IPS DF 19.7 (cell line): Measurements from ENCODE around the gene LIPA.

Experiments
- DNase-seq: peaks from one replicate; pipeline ENCODE4 v3.0.0-alpha.2; 2013; ENCODE audit warnings: low read depth, low spot score

The LIPA gene

DNA sequence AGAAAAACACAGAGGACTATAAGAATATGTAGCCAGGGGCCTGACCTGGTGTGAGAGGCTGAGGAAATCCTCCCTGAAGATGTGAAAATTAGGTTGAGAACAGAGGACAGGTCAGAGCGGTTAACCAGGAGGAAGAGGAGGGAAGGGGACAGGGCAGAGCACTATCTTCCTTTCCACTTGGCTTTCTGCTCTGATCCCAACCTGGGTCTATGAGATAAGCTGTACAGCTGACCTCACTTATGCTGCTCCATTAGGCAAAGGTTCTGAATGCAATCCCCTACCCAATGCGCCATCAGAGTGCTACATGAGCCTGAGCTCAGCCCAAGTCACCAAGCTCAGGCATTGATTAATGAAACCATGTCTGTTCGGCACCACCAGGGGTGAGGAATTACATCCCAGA, 10.5 kb downstream of the LIPA start:
- DNase-seq = no peak

DNA sequence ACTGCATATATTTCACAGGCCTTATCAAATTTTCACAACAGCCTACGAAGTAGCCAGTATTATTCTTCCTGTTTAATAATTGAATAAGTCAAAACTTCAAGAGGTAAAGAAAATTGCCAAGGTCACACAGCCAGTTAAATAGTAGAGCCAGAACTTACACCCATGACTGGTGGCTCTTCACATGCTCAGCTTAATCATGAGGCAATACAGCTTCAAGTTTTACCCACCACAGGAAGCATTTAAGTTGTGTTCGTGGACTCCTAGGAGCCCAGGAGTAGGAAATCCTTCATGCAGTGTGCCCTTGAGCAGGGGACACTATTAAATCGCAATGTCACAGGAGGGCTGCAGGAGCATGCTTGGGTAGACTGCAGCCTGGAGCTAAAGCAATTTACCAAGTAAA, 11.1 kb downstream of the LIPA start:
- no peak for DNase-seq

DNA sequence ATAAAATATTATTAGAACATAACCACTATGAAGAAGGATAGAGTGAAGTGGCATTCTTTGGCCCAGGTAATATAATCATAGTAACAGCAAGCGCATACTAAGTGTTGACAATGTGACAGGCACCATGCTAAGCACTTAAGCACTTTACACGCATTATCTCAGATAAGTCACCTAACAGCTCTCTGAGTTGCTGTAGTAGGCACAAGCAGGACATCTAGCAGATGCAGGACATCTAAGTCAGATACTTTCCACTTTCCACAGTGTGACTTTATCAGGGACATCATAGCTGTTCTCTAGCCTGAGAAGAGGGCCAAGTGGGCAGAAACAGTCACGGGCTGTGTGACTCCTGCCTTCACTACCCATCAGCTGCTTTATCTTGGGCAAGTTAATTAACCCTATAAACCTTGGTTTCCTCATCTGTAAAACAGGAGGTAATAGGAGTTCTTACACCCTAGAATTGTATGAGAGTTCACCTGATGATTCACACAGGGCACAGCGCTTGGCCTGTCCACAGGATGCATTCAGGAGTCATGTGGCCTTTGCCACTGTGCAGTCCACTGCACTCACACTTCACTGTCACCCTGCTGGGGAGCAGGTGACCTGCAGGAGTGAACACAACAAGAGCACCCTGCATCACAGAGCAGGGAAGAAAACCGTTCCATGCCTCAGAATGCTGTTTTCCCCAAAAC, 12.5 kb downstream of the LIPA start:
- no peak for DNase-seq

DNA sequence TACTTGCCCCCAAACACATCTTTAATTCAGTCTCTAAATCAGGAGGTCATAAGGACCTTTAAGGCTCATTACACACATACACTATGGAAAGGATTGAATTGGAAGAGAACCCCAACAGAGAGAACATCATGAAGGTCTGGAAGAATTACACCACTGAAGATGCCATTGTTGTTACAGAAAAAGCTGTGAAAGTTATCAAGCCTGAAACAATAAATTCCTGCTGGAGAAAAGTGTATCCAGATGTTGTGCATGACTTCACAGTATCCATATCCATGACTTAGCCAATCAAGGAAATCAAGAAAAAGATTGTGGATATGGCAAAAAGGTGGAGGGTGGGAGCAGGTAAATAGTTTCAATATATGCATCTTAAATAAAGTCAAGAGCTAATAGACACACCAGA, 13.7 kb downstream of the LIPA start:
- no peak for DNase-seq

DNA sequence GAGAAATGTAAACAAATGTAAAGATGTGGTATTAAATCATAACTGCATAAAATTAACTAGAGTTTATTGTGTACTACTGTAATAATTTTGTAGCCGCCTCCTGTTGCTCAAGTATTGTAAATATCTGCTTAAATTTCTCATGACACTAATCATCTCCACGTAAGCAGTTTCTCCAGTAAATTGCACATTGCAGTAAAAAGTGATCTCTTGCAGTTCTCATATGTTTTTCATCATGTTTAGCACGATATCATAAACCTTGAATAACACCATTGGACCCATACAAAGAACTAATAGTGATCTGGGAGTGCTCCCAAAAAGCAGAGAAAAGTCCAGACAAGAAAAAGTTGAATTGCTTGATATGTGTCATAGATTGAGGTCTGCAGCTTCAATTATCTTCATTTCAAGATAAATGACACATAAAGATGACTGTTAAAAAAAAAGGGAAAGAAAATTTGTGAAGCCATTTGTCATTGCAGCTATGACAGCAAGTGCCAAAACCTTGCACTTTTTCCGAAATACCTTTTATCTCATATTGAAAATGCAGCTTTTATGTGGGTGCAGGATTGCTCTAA, 15.3 kb downstream of the LIPA start:
- DNase-seq = no peak

DNA sequence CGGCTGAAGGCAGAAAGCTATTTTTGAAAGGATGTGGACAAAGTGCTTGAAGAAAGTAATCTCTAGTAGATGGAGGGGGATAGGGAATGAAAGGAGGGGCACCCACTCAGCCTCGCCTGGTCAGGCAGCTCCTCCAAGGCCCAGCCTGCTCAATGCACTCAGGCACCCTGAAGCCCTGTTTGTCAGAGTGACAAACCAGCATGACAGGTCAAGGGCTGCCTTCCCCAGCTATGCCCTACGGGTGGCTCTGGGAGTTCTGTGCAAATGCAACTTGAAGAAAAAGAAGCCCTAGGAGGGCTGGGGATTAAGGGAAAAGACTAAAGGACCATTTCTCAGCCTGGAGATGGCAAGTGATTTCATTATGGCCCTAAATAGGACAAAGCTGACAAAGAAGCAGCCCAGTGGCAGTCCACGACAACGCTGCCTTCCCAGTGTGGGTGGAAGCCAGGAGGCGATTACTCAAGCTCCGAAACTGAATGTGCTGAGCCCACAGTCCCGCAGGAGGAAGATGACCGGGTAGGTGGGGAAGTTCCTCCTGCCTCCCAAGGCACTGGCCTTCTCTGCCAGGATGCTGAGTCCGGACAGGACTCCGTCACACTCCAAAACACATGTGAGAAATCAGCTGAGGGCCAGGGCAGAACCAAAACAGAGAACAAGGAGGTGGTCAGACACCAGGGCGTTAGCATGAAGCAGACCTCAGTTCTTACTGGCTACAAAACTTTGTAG, 16.3 kb downstream of the LIPA start:
- no peak for DNase-seq

DNA sequence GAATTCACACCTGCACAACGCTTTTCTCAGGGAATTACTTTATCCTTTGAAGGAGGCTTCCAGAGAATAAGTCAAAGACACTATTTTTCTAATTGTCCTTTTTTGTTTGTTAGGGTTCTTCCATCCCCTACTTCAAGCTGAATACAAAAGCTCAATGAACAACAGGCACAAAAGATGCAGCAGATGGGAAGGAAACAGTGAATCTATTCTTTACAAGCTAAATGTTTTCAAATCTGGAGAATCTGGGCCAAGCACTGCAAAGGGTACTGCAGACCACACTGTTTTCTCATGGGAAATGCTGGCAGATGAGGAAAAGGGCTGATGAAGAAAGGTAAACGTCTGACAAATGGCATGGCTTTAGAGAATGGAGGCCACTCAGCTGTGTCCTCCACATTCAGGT, 18.5 kb downstream of the LIPA start:
- DNase-seq = no peak

DNA sequence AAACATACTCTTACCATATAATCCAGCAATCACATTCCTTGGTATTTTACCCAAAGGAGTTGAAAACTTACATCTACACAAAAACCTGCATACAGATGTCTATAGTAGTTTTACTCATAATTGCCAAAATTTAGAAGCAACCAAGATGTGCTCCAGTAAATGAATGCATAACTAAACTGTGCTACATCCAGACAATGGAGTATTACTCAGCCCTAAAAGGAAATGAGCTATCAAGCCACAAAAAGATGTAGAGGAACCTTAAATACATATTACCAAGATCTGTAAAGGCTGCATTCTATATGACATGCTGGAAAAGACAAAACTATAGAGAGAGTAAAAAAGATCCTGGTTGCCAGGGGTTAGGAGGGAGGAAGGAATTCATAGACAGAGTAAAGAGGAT, 22.6 kb downstream of the LIPA start:
- DNase-seq = no peak

DNA sequence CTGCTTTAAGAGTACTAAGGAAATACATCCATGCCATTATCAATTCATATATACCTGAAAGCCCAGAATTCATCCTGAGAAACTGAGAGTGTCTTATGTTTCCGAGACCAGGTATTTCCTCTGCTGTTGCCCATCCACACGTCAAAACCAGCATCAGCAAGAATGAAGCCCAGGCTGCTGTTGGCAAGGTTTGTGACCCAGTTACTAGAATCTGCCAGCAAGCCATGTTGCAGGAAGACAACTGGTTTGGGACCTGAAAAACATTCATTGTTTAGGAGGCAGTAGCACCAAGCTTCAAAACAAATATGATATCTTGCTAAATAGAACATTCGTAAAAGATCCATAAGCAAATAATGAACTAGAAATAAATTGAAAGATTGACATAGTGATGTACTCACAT, 23.4 kb downstream of the LIPA start:
- DNase-seq = no peak

DNA sequence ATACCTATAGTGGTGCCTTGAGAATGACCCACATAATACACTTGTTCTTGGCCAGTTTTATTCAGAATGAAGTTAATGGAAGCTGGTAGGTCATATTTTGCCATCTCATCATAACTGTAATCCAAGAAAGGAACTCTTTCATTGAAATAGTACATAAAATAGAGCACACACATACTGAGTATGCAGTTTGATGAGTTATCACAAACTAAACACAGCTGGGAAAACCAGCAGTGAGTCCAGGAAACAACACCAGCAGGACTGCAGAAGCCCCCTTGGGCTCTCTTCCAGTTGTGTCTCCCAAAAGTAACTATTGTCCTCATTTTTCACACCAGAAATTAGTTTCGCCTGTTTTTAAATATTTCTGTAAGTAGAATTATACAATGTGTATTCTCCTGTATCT, 24.7 kb downstream of the LIPA start:
- DNase-seq = no peak

DNA sequence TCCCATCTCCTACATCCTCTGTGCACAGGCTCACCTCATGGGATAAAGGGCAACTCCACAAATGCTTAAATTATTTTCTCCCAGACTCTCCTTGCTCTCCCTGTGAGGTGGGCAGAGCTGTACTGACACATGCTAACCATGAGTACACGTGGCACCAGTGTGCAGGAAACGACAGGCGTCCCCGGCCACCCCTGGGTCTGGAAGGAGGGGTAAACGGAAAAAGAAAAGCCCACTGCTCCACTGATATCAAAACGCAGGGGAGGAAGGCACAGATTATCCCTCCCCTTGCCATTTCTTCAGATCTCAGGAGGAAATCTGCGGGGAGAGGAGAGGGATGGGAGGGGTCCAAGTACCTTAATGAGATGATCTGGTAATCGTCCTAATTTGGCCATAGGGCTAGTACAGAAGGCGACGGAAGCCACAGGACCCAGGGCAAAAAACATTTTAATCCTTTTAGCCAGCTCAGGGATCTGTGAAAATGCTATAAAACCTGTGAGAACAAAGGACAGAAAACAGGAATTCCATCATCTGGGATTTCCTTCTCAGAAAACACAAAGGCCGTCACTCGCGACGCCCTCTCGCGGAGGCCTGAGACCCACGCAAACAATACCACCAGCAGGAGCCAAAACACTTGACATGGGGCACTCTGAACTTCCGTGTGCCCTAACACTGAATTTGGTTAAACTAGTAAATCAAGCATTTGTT, 26.7 kb downstream of the LIPA start:
- DNase-seq = no peak

DNA sequence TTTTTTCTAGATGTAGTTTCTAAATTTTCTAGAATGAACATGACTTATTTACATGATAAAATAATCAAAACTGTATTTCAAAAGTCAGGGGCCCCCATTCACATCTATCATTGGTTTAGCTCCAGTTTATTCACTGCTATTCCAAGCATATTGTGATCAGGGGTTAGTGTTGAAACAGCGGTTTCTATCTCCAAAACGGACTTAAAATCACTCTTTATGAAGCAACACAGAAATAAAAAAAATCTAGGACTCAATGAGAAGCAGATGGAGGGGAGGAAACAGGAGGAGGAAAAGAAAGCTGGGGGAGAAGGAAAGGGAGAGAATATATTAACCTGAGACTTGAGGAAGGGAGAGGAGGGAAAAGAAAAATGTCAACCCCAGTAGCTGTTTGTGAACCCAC, 29.7 kb downstream of the LIPA start:
- no peak for DNase-seq

DNA sequence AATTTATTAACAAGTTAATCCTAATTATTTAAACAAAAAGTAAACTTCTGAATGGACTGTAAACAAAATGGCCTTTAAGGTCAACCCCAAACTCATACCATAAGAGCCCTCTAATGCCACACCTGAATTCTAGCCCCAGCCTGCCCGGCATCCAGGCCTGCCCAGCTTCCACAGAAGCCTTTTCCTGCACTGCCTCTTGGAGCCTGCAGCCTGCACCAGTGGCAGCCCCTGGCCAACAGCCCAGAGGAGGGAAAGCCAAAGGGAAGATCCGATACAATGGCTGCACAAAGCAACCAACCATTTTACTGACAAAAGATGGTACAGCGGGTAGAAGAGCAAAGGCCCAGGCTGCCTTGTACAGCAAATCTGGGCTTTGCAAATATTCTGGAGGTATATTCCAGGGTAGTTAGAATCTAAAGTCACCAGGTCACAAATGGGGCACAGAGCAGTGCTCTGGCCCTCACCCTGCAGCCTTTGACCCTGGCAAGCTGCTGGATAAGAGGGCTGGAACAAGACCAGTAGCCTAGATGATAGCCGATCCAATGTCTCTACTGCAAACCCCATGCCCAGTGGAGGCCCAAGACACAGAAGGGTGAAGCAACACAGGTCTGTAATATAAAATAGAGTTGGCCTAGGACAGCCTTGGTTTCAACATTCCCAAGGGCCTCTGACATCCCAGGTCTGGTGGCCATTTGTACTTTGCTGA, 31.9 kb downstream of the LIPA start:
- no peak for DNase-seq

DNA sequence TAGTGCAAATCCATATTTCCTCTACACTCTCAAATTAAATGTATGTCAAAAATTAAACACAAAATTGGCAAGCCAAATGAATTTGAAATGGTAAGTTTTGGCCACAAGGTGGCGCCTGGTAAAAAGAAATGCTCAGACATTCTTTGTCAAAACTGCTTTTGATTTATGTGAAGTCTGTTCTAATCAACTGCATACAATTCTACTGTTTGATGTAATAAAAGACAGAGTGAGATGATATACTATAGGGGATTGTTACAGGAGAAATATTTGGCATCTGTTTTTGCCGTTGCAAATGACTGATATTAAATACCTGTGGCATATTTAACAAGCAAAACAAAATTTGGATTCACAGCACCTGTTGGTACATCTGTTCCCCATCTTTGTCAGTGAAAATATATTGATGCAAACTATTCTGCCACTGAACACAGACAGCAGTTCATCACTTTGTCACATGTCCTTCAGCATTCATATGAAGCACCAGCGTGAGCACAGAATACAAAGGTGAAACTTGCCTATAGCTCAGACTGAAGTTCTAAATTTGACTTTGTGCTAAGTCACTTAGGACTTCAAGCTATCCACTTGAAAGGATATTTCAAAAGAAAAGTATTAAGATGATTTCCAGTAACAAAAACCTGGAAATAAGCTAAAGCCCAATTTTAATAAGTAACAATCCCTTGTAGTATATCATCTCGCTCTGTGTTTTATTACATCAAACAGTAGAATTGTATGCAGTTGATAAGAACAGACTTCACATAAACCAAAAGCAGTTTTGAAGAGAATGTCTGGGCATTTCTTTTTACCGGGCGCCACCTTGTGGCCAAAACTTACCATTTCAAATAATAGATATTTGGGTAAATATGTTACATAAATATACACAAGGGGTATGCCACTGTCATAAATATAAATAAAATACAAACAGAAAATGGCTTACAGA, 34.3 kb downstream of the LIPA start:
- no peak for DNase-seq

DNA sequence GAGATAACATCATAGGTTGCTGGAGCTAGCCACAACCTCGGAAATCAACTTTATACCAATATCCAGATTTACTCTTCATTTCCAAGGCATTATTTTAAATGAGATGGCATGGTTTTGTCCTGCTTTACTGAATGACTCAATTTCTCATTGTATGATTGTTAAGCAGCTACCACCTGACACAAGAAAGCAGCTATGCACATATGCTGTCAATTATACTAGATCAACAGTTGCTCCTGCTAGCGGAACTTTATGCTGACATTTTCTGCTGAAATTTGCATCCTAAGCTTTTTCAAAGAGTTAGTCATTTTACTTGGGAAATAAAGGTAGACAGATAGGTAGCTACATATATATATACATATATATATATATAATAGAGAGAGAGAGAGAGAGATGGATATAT, 35.5 kb downstream of the LIPA start:
- no peak for DNase-seq

DNA sequence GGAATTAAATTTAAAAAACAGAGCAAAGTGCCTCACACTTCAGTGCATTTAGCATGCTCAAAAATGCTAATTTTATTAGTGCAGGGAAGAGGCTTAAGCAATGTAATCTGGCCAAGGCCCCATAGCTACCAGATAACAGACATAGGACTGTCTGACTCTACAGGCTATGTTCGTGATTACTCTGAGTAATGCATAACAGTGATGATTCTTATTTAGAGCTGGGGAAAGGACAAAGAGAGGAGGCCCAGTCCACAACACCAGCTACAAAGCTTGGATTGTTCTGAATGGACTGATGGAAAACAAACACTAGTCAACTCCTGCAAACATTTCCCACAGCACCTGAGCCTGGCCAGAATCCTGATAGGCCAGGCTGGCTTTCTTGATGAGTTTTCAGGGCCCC, 36.1 kb downstream of the LIPA start:
- no peak for DNase-seq

DNA sequence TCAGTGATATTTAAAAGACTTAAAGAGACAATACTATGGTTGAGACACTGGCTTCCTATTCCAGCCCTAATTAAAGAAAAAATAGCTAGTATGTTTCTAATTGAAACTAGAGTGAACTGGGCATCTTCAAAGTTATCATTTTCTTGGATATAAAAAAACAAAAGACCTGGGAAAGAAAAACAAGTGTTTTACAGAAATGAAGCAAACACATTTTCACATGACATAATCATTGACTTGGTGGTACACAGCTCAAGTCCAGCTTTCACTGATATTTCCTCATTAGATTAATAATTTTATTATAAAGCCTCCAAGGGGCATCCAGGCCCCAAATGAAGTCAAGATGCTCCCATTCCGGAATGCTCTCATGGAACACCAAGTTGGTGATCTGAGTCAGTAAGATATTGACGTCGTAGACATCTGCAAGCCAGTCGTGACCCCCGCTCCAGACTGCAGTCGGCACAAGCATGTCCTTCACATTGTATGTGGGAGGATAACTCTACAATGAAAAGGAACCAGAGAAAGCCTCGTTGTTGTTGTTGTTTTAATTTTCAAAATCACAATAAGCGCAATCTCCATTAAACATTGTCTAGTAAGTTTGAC, 36.9 kb downstream of the LIPA start:
- no peak for DNase-seq

DNA sequence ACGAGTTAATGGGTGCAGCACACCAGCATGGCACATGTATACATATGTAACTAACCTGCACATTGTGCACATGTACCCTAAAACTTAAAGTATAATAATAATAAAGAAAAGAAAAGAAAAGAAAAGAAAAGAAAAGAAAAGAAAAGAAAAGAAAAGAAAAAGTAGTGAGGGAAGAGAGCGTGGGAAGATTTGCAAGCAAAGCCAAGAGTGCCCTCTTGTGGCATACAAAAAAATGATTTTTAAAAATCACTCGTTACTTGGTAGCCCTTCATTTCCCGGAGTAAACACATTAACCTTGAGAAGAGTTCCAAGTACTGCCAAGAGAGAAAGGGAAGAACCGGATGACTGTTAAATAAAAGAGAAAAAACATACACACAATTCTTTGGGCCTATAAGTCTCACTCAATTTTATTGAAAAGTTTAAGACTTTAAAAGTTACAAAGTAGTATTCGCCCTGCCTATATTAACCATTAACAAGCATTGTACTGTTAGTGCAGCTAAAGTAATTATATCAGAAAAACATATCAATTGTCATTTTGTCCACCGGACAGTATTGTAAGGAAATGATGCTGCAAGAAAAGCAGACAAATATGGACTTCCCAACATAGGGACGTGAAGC, 38.3 kb downstream of the LIPA start:
- no peak for DNase-seq

DNA sequence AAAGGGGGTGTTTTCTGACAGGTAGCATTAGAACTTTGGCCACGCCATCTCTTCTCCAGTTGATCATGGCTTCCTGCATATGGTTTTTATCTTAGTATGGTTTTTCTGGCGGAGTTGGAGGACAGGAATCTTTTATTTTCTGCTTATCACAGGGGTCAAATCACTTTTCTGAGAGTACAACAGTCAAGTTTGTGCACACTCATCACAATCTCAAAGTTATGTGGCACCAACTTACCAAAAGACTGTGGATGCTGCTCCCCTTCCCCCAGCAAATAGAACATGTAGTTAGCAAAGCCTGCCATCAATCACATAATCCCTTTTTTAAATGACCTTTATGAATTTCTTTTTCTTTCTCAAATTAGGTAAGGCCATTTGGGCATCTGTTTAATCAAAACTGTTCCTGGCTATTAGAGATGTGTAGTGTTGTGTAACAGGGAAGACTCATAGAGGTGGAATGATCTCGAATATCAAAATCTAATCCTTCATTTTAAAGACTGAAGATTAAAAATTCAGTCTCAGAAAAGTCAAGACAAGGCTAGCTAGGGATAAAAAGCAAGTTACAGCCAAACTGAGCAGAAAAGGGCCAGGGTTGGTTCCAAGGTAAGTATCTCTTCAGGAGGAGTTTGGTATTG, 40.7 kb downstream of the LIPA start:
- DNase-seq = no peak

DNA sequence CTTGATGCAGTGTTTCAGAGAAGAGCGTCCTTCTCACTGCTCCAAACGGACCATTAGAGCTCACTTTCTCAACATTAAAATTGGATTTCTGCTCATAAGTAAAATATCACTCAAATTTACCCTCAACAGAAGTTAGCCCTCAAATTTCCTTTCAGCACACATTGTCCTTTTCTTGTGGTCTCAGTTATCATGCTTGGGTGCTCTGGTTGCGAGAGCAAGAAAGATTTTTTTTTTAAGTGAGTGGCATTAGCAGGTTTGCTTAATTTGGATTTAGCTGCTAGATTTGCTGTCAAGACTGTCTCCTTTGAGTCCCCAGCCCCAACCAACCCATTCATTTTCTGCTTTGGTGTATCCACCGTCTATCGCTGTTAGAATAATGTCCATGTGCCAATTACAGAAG, 41.9 kb downstream of the LIPA start:
- DNase-seq = no peak
